ENCODE results near the gene GOLT1A.

DNA sequence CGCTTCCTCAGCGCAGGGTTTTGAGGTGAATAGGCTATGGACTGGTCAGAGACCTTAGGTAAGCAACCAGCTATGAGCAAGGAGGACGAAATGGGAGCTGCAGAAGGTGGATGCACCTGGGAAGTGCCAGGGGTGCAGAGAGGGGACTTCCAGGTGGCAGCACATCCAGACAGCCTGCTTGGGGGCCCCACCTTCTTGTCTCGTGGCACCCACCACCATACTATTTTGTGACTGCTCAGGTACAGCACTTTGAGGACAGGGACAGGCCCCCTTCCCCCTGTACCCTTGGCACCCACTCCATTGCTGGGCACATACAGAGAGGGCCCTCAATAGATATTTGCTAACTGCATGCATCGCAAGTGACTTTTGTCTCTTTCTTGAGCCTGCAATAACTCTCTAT, 16.7 kb downstream of the GOLT1A start:
- TF ChIP-seq GATA1 (IDR thresholded peaks at IDR 0.05; ENCODE audit: low read depth, low read length) (no peak), POLR2A (IDR thresholded peaks at IDR 0.05; ENCODE audit: low read length) (no peak)
